Kidney glomerular epithelial cell (primary cell): Measurements from ENCODE around the gene EGFL7.
"Not testable (repeated sequence)": the region's sequence is repeated elsewhere in the genome, so short reads cannot be mapped to it uniquely, and the experiment has no call there.

Experiments used
- DNase-seq: peaks from one replicate; lab custom pipeline; 2025; lab: John Stamatoyannopoulos, UW

The EGFL7 gene

DNA sequence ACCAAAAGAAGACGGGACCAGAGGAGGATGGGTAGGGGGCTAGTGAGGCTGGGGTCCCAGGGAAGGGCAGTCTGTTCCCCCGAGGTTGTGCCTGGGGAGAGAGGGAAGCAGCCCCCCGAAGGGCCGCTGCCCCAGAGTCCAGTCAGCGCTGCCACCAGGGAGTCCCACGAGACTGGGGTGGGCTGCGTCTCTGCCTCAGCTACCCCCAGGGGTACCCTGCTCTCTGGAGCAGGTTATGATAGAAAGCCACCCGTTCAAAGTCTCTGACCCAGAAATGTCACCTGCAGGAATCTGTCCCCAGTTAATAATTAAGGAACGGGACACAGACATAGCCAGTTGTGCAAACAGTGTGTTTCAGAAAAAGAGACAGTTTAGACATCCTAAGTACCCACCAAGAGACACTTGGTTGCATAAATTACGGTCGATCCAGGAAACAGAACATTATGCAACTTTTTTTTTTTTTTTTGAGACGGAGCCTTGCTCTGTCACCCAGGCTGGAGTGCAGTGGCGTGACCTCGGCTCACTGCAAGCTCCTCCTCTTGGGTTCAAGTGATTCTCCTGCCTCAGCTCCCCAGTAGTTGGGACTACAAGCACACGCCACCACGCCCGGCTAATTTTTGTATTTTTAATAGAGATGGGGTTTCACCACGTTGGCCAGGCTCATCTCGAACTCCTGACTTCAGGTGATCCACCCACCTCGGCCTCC is 35.3 kb downstream of the EGFL7 start:
- DNase-seq: no peak

DNA sequence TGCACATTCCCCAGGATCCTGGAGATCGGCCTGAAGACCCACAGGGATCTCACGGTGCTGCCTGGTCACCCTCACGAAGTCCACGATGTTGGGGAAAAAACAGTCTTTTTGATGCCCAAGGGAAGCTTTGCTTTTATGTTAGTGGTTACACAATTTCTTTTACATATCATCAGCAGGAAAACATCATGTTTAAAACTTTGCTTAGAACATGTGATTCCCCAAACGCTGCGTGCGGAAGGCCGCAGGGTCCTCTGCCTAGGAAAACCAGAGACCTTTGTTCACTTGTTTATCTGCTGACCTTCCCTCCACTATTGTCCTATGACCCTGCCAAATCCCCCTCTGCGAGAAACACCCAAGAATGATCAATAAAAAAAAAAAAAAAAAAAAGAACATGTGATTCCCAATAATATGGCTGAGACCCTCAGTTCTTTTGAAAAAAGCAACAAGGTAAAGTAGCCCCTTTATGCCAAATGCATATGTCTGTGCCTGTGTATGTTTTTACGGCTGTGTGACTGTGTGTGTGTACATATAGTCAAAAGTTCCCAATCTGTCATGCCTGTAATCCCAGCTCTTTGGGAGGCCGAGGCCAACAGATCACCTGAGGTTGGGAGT is 36.0 kb downstream of the EGFL7 start:
- no peak for DNase-seq

DNA sequence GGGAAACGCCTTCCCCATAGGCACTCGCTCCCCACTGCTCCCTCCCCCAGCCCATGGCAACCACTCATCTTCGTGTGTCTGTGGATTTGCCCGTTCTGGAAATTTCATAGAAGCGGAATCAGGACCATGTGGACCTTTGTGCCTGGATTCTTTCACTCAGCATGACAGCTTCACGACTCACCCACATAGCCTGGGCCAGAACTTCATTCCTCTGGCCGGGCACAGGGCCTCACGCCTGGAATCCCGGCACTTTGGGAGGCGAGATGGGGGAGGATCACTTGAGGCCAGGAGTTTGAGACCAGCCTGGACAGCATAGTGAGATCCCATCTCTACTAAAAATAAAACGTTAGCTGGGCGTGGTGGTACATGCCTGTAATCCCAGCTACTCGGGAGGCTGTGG is 37.6 kb downstream of the EGFL7 start:
- no peak for DNase-seq

DNA sequence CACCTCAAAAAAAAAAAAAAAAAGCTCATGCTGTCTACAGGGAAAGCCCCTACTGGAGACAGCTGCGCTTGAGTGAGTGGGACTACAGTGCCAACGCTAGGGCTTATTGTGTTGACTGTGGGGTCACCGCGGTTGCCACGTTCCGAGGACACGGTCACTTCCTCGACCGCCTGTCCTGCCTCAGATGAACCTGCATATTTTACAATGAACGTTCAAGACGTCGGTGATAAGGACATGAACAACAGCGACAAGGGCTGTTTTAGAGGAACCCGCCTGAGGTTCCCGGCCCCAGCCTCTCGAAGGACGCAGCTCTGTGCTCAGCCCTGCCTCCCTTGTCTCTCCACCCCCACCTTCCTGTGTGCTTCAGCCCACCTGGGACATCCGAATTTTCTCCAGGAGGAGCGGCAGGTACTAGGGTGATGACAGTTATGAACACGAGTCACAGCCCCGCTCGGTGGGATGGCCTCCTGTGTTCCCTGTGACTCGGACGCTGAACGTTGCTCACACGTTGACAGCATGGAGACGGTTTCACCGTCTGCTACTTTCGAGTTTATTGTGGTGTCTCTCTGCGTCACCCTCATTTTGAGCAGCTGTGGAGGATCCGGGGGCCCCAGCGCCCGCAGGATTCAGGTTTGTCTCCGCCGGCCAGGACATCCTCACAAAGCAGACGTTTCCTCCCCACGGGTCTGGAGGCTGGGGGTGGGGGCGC is 38.4 kb downstream of the EGFL7 start:
- DNase-seq: no peak

DNA sequence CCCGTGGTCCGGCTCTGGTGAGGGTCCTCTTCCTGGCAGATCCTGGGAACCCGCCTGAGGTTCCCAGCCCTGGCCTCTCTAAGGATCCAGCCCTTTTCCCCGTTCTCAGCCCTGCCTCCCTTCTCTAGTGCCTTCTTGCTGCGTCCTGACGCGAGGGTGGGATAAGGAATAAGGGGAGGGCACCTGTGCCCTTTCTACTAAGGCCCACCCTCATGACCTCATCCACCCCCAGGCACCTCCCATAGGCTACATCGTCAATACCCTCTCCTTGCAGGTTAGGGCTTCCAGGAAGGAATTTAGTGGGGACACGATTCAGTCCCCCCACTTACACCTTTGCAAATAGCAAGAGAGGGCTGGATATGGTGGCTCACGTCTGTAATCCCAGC is 38.9 kb downstream of the EGFL7 start:
- no peak for DNase-seq

DNA sequence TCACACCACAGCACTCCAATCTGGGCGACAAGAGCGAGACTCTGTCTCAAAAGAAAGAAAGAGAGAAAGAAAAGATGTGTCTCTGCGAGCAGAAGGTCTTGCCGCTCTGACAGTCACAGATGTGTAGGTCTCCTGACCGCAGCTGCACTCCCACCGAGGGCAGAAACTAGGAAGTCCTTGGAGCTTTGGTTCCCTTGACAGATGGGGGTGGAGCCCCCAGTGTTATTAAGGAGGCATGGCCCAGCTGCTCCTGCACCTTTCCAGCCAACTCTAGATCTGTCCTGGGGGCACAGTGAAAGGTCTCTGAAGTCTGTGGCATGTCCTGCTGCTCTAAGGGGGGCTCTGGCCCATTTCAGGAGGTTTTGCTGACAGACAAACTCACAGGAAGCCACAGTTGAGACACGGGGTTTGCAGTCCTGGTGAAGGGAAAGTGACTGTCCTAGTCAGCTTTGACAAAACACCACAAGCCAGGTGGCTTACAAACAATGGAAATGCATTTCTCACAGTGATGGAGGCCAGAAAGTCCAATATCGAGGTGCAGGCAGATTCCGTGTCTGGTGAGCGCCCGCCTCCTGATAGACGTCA is 40.7 kb downstream of the EGFL7 start:
- no peak for DNase-seq

DNA sequence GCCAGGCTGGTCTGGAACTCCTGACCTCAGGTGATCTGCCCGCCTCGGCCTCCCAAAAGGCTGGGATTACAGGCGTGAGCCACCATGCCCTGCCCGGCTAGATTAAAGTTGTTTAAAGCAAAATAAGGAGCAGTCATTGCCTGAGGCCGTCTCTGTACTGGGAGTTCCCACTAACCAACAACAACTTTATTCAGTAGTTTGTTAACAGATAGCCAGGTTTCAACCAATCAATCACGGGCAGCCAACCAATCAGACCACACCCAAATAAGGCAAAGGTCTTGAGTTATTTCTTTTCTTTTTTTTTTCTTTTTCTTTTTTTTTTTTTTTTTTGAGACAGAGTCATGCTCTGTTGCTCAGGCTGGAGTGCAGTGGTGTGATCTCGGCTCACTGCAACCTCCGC is 42.0 kb downstream of the EGFL7 start:
- DNase-seq: not testable (repeated sequence)

DNA sequence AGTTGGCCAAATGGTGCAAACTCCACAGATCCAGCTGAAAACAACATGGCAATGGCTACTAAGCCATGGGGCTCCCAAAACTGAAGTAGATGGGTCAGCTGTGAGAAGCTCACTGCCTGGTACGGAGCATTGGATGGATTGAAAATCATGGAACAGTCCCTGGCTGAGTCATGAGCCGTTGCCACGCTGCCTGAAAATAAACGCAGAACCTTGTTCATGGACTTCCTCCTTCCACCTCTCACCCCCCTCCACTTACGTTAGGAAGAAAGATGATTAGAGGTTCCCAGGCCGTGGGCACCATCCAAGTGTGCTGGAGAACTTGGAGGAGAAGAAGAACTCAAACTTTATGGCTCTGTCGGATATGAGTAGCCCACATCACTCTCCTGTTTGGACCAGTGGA is 42.8 kb downstream of the EGFL7 start:
- no peak for DNase-seq

DNA sequence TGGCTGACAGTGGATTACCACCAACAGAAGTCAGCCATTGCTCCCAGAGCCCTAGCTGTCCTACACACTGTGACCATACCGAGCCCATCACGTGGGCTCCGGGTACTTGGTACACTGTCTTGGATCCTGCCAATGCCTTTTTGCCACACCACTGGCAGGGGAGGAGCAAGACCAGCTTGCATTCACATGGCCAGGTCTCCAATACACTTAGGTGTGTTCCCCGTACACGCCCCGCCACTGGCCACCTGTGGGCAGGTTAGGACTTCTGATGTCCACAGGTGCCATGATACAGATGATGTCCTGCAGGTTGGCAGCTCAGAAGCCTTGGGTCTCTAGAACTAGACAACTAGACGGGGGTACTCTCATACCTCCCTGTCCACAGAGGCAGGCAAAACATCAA is 44.3 kb downstream of the EGFL7 start:
- DNase-seq: no peak

DNA sequence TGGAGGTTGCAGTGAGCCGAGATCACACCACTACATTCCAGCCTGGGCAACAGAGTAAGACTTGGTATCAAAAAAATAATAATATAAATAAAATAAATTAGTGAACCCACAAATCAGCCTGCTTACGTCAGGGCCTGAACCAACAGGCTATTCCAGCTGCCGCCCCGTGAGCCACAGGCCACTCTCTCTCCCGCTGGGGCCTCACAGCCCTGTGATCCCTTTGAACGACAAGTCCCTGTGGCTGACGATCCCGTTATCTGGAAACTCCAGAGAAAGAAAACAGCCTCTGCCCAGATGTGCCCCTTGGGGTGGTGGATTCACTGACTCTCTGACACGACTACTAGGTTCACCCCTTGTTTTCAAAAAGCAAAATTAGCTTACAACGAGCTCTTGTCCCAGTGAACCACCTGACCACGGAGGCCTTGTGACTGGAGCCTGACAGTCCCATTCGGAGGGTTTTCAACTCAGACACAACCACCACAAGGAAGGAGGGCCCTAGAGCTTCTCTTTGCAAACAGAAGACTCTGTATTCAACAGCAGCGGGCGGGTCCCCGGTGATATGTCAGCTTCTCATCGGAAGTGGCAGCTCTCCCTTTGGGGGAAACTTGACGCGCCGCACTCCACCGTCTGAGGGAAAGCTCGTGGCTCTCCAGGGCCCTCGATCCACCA is 45.3 kb downstream of the EGFL7 start:
- no peak for DNase-seq

DNA sequence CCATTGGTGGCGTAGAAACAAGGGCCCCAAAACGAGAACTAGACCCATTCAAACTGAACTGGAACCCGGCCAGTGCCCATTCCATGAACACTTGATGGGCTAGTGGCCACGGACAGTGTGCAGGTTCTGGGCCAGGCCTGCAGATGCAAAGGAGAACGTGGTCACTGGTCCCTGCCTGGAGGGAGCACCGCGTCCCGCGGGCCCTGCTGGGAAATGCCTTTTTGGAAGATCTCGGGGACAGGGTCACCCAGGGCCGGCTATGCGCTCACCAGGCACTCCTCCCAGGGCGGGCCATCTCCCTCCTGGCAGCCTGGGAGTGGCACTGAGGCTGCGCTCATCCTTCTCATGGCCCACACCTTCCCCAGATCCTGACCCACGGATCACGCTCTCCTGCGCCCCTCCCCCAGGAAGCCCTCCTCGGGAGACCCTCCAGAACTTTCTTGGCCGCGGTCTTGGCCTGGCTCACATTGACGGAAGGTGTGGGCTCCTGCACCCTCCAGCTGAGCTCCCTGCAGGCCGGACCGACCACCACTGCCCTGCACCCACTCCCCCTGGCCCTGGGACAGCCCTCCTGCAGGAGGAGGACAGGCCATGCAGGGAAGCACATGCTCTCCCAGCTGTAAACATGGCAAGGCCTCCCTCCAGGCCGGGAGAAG is 46.9 kb downstream of the EGFL7 start:
- DNase-seq: no peak

DNA sequence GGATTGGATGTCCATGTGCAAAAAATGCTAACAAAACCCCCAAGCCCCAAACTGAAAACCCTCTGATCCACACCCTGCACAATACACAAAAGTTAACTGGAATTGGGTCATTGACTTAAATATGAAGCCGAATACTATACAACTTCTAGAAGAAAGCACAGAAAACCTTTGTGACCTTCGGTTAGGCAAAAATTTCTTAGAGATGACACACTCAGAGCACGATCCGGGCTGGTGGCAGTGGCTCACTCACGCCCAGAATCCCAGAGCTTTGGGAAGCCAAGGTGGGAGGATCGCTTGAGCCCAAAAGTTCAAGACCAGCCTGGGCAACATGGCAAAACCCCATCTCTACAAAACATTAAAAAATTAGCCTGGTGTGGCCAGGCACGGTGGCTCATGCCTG is 47.8 kb downstream of the EGFL7 start:
- no peak for DNase-seq

DNA sequence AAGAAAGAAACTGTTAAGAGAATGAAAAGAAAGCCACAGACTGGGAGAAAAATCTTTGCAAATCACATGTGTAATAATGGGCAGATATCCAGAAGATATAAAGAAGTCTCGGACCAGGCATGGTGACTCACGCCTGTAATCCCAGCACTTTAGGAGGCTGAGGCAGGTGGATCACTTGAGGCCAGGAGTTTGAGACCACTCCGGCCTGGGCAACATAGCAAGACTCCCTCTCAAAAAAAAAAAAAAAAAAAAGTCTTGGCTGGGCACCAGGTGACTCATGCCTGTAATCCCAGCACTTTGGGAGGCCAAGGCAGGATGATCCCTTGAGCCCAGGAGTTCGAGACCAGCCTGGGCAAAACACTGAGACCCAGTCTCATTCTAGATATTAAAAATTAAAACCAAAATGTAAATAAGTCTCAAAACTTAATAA is 48.5 kb downstream of the EGFL7 start:
- DNase-seq: not testable (repeated sequence)

DNA sequence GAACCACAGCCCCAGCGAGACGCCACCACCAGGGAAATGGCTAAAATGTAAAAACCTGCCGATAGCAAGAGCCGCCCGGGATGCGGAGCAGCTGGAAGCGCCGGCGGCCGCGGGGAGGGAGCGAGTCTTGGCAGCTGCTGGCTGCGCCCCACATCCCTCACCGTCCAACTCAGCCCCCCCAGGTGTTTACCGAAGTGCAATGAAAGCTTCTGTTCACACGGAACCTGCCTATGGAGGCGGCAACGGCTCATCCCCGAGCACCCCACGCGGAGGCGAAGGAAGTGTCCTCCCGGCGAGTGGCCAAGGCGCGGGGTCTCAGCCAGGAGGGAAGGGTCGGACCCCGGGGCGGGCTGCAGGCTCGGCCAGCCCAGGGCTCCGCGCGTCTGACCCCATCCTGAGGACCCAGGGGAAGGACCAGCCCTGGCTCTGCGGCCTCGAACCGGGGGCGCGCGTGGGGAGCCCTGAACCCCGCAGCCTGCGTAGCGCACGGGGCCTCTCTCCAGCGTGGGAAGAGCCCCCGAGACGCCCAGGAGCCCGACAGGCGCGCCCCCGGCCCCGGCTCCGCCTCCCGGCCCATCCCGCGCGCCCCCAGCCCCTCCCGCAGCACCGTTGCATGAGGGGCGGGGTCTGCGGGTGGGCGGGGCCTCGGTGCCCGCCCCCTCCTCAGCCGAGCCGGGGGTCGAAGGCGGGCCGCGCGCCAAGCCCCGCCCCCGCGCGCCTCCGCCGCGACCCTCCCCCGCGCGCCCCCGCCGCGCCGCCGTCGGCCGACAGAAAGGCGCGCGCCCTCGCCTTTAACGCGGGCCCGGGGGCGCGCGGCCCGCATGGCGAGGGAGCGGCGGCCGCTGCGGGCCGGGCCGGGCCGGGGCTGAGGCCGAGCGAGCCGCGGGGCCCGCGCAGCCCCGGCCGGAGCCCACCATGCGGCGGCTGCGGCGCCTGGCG is 49.3 kb downstream of the EGFL7 start, which contains the start of gene DIPK1B:
Gene DIPK1B (plus strand): TSS at position 822 of the 939 bp plus-strand sequence. CDS start 94 bp downstream, at position 916.
- DNase-seq: no peak

DNA sequence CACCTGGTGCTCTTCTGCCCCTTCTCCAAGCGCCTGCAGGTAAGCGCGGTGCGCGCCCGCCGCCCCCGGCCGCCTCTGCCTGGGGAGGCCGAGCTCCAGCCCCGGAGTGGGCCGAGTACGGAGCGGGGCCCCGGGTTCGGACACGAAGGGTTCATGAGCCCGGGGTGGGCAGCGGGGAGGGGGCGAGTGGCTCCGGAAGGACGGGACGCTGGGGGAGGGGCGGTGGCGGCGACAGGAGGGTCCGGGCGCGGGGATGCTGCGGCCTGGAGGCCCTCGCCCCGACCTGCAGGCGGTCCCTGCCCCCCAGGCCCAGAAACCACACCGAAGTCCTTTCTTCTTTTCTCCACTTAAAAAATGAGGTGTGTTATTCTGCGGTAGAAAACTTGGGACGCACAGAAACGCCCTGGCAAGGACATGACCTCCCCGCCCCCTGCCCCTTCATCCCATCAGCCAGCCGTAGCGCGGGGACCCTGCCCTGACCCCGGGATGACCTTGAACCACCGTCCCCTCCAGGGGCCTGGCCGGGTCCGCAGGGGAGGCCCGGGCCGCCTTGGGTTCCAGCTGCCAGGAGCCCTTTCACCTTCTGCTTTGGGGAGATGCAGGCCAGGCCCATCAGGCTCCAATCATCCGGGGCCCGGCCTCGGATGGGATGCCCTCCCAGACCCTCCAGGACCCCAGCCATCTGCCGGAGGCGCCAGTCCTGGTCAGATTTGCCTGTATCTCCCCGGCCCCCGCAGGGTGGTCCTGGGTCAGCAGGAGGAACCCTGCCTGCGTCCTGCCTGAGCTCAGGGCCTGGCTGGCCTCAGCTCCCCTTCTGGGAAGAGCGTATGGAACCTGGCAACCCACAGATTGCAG is 50.2 kb downstream of the EGFL7 start:
- no peak for DNase-seq

DNA sequence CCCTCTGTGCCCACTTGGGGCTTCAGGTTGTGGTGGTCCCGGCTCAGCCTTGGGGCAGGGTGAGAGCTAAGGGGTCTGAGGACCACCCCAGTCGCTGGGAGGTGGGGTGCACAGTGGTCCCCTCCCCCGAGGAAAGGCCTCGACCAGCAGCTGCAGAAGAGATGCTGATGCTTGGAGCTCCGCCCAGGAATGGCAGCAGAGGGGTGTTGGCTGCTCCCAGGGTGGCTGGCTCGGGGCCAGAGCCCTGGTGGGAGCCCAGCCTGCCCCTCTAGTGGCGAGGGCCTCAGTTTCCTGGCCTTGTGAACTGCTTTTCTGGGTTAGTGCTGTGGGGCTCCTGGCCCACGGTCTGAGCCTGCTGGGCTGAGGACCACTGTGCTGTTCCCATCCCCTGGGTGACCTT is 50.8 kb downstream of the EGFL7 start:
- DNase-seq: no peak

DNA sequence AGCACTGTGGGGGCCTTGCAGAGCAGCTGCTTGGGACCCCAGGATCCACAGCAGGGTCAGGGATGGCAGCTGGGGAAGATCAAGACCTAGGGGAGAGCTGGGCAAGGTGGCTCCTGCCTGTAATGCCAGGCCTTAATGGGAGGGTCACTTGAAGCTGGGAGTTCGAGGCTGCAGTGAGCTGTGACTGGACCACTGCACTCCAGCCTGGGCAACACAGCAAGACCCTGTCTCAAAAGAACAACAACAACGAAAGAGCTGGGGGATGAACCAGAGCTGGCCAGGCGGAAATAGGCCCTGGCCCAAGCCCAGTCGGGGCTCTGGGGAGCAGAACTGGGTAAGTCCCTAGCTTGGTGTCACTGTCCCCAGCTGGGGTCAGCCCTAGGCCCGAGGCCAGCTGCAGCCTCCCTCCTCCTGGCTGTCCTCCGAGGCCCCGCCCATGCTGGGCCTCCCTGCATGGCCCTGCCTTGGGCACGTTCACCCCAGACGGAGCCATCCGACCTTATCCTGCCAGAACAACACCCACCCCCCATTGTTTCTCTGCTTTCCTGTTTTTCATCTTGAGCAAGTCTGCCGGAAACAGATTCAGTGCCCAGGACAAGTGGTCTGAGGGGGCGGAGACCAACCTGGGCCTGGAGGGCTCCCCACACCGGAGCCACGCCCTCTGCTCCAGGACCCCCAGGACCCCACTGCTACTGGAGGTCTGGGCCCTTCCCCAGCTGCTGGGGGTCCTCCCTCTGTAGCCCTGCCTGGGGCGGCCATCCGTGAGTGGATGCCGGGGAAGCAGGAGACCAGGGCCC is 51.6 kb downstream of the EGFL7 start:
- DNase-seq: no peak

DNA sequence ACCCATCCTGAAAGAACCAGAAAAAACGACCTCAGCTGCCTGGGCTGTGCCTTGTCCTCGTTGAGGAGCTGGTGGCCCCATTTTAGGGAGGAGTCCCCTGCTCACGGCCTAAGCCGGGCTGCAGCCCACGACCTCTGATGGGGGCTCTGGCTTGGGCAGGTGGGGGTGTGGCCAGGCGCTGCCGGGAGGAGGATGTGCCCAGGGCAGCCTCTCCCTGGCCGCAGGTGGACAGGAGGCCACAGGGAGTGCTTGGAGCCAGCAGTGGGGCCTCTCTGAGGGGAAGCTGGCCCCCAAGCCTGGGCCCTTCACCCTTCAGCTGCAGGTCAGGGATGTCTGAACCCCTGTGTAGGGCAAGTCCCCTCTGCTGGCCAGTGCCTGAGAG is 52.2 kb downstream of the EGFL7 start:
- DNase-seq: no peak

DNA sequence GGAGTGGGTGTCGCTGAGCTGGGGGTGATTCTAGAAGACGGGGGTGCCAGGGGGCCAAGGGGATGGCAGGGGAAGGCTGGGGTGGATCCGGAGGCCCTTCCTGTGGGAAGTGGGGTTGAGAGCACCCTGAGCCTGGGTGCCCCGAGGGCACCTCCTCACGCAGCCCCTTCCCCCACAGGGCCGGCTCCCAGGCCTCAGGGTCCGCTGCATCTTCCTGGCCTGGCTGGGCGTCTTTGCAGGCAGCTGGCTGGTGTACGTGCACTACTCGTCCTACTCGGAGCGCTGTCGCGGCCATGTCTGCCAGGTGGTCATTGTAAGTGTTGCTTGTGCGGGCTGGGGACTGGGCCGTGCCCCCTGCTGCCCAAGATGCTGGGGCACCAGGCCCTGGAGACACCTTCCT is 54.7 kb downstream of the EGFL7 start:
- DNase-seq: no peak
